Activated CD4-positive, alpha-beta T cell treated with anti-CD3 and anti-CD28 coated beads, Interleukin-2, amount 10 ng/mL, durations not matched to agents 7 days and 5 days (primary cell): Measurements from ENCODE around the gene DTWD2. TPM values are rescaled to one million over a fixed set of nuclear protein-coding genes. Genes with fewer than 3 reads are reported as not detected.

ENCODE experiments used
- CTCF ChIA-PET: fragments of 350-600 bp; sonication (Branson Sonifier 250); formaldehyde crosslinking; loops from one replicate; lab custom pipeline; 2021; ENCODE audit warnings: antibody characterized with exemption; lab: Charles Lee
- POLR2A ChIA-PET: fragments of 350-600 bp; sonication (Branson Sonifier 250); formaldehyde crosslinking; loops from one replicate; lab custom pipeline; 2021; ENCODE audit warnings: antibody characterized with exemption; lab: Charles Lee
- DNase-seq: peaks from one replicate; pipeline ENCODE4 v3.0.0-alpha.2; 2020
- H3K27ac Mint-ChIP-seq: one replicate; pipeline ENCODE4 v1.8.0; 2021; ENCODE audit warnings: mild to moderate bottlenecking, moderate library complexity, mixed read lengths
- H3K27me3 Mint-ChIP-seq: one replicate; pipeline ENCODE4 v1.8.0; 2021; ENCODE audit warnings: mixed read lengths
- H3K36me3 Mint-ChIP-seq: one replicate; pipeline ENCODE4 v1.8.0; 2021; ENCODE audit warnings: low read depth, mixed read lengths
- H3K4me1 Mint-ChIP-seq: one replicate; pipeline ENCODE4 v1.8.0; 2021; ENCODE audit warnings: mixed read lengths
- H3K4me3 Mint-ChIP-seq: one replicate; pipeline ENCODE4 v1.8.0; 2021; ENCODE audit warnings: mild to moderate bottlenecking, moderate library complexity, mixed read lengths
- H3K9me3 Mint-ChIP-seq: one replicate; pipeline ENCODE4 v1.8.0; 2021; ENCODE audit warnings: mixed read lengths
- total RNA-seq, 2 experiments: library from RNA; stranded (reverse); gene quantifications; one replicate each; pipeline ENCODE4 v1.2.3, GENCODE V29; 2021

Gene DTWD2
- total RNA-seq, 2 experiments from 2014 or later: 1.4 to 2.0 TPM

GRCh38 chr5:118825226-118825625 is 163.1 kb downstream of the DTWD2 start:
- Mint-ChIP-seq H3K4me1 (no peaks in the 10 kb centered on the region), H3K27me3 (no peaks in the 10 kb centered on the region), H3K27ac (no peak overlapping the region), H3K36me3 (no peaks in the 10 kb centered on the region), H3K9me3 (no peaks in the 10 kb centered on the region), H3K4me3 (no peak overlapping the region)
- CTCF ChIA-PET: no interaction called here
- POLR2A ChIA-PET: no interaction called here
- no peak for DNase-seq

GRCh38 chr5:118818604-118819003 is 169.7 kb downstream of the DTWD2 start:
- Mint-ChIP-seq H3K27me3 (no peaks in the 10 kb centered on the region), H3K27ac (no peak overlapping the region), H3K36me3 (no peaks in the 10 kb centered on the region), H3K4me3 (no peak overlapping the region), H3K9me3 (no peaks in the 10 kb centered on the region), H3K4me1 (no peaks in the 10 kb centered on the region)
- CTCF ChIA-PET: interaction anchor here (1.1 kb wide), 1 partner anchor 25 kb away, joined by 3 read pairs; no protein-coding TSS in a partner anchor
- no peak for DNase-seq
- POLR2A ChIA-PET: no interaction called here

GRCh38 chr5:118808441-118808840 is 179.9 kb downstream of the DTWD2 start:
- CTCF ChIA-PET: no interaction called here
- DNase-seq: no peak
- POLR2A ChIA-PET: no interaction called here
- H3K4me1 Mint-ChIP-seq: no peaks in the 10 kb centered on the region
- no peaks in the 10 kb centered on the region for H3K27me3 Mint-ChIP-seq
- H3K36me3 Mint-ChIP-seq: no peaks in the 10 kb centered on the region
- H3K9me3 Mint-ChIP-seq: peaks cover 4% of the 10 kb centered on the region
- H3K4me3 Mint-ChIP-seq: no peak overlapping the region
- H3K27ac Mint-ChIP-seq: no peak overlapping the region

GRCh38 chr5:118806571-118806970 is 181.8 kb downstream of the DTWD2 start:
- no peak for DNase-seq
- H3K27ac Mint-ChIP-seq: no peak overlapping the region
- no peaks in the 10 kb centered on the region for H3K4me1 Mint-ChIP-seq
- H3K9me3 Mint-ChIP-seq: peaks cover 4% of the 10 kb centered on the region
- no peak overlapping the region for H3K4me3 Mint-ChIP-seq
- no peaks in the 10 kb centered on the region for H3K27me3 Mint-ChIP-seq
- no peaks in the 10 kb centered on the region for H3K36me3 Mint-ChIP-seq
- CTCF ChIA-PET: no interaction called here
- POLR2A ChIA-PET: no interaction called here

- no peak overlapping the region for H3K4me3 Mint-ChIP-seq
- H3K9me3 Mint-ChIP-seq: no peaks in the 10 kb centered on the region
- no peak for DNase-seq
- H3K36me3 Mint-ChIP-seq: no peaks in the 10 kb centered on the region
- CTCF ChIA-PET: no interaction called here
- no peak overlapping the region for H3K27ac Mint-ChIP-seq
- POLR2A ChIA-PET: no interaction called here
- no peaks in the 10 kb centered on the region for H3K4me1 Mint-ChIP-seq
- H3K27me3 Mint-ChIP-seq: no peaks in the 10 kb centered on the region
These were observed 186.0 kb downstream of the DTWD2 start for GRCh38 chr5:118802335-118802734.

- H3K36me3 Mint-ChIP-seq: no peaks in the 10 kb centered on the region
- DNase-seq: no peak
- no peak overlapping the region for H3K4me3 Mint-ChIP-seq
- no peaks in the 10 kb centered on the region for H3K9me3 Mint-ChIP-seq
- no peaks in the 10 kb centered on the region for H3K4me1 Mint-ChIP-seq
- ChIA-PET CTCF (interaction anchor here (1.2 kb wide), 1 partner anchor 35 kb away, joined by 3 read pairs; no protein-coding TSS in a partner anchor), POLR2A (no interaction called here)
- no peak overlapping the region for H3K27ac Mint-ChIP-seq
- no peaks in the 10 kb centered on the region for H3K27me3 Mint-ChIP-seq
These were observed 192.3 kb downstream of the DTWD2 start for GRCh38 chr5:118796081-118796480.

- POLR2A ChIA-PET: no interaction called here
These were observed 194.1 kb downstream of the DTWD2 start for GRCh38 chr5:118794281-118794680.

GRCh38 chr5:118793652-118794051 is 194.7 kb downstream of the DTWD2 start:
- H3K4me3 Mint-ChIP-seq: no peak overlapping the region
- no peaks in the 10 kb centered on the region for H3K36me3 Mint-ChIP-seq
- H3K9me3 Mint-ChIP-seq: no peaks in the 10 kb centered on the region
- no peaks in the 10 kb centered on the region for H3K4me1 Mint-ChIP-seq
- ChIA-PET POLR2A (no interaction called here), CTCF (interaction anchor here (1.0 kb wide), 1 partner anchor 26 kb away, joined by 3 read pairs; no protein-coding TSS in a partner anchor)
- H3K27ac Mint-ChIP-seq: no peak overlapping the region
- DNase-seq: no peak
- no peaks in the 10 kb centered on the region for H3K27me3 Mint-ChIP-seq

More at GRCh38 chr5:118794281-118794680, 194.1 kb downstream of the DTWD2 start:
- H3K4me1 Mint-ChIP-seq: no peaks in the 10 kb centered on the region
- no peaks in the 10 kb centered on the region for H3K9me3 Mint-ChIP-seq
- DNase-seq: no peak
- CTCF ChIA-PET: no interaction called here
- H3K27me3 Mint-ChIP-seq: no peaks in the 10 kb centered on the region
- no peak overlapping the region for H3K4me3 Mint-ChIP-seq
- no peak overlapping the region for H3K27ac Mint-ChIP-seq
- H3K36me3 Mint-ChIP-seq: no peaks in the 10 kb centered on the region

- ChIA-PET CTCF (interaction anchor here (1.0 kb wide), 1 partner anchor 26 kb away, joined by 3 read pairs; no protein-coding TSS in a partner anchor), POLR2A (no interaction called here)
- peaks cover 4% of the 10 kb centered on the region for H3K27me3 Mint-ChIP-seq
- H3K9me3 Mint-ChIP-seq: no peaks in the 10 kb centered on the region
- no peaks in the 10 kb centered on the region for H3K4me1 Mint-ChIP-seq
- no peak overlapping the region for H3K27ac Mint-ChIP-seq
- no peak for DNase-seq
- no peaks in the 10 kb centered on the region for H3K36me3 Mint-ChIP-seq
- no peak overlapping the region for H3K4me3 Mint-ChIP-seq
These were observed 195.3 kb downstream of the DTWD2 start for GRCh38 chr5:118793091-118793490.

- H3K4me3 Mint-ChIP-seq: no peak overlapping the region
- no peaks in the 10 kb centered on the region for H3K9me3 Mint-ChIP-seq
- CTCF ChIA-PET: interaction anchor here (0.9 to 1.6 kb wide), 2 partner anchors 17 to 175 kb away, joined by 3 read pairs; no protein-coding TSS in a partner anchor
- H3K27me3 Mint-ChIP-seq: peaks cover 5% of the 10 kb centered on the region
- H3K27ac Mint-ChIP-seq: no peak overlapping the region
- POLR2A ChIA-PET: no interaction called here
- no peaks in the 10 kb centered on the region for H3K36me3 Mint-ChIP-seq
- H3K4me1 Mint-ChIP-seq: no peaks in the 10 kb centered on the region
- peak; percentile 28 for DNase-seq
These were observed 196.2 kb downstream of the DTWD2 start for GRCh38 chr5:118791926-118792734.

- CTCF ChIA-PET: no interaction called here
- no peaks in the 10 kb centered on the region for H3K9me3 Mint-ChIP-seq
- H3K4me3 Mint-ChIP-seq: no peak overlapping the region
- H3K27ac Mint-ChIP-seq: no peak overlapping the region
- no peaks in the 10 kb centered on the region for H3K4me1 Mint-ChIP-seq
- no peaks in the 10 kb centered on the region for H3K36me3 Mint-ChIP-seq
- POLR2A ChIA-PET: no interaction called here
- peaks cover 5% of the 10 kb centered on the region for H3K27me3 Mint-ChIP-seq
- DNase-seq: no peak
These were observed 199.0 kb downstream of the DTWD2 start for GRCh38 chr5:118789366-118789765.

GRCh38 chr5:118788351-118788750 is 200.0 kb downstream of the DTWD2 start:
- Mint-ChIP-seq H3K36me3 (no peaks in the 10 kb centered on the region), H3K4me1 (no peaks in the 10 kb centered on the region)
- POLR2A ChIA-PET: no interaction called here

More at GRCh38 chr5:118788351-118788750, 200.0 kb downstream of the DTWD2 start:
- no peak for DNase-seq
- Mint-ChIP-seq H3K9me3 (no peaks in the 10 kb centered on the region), H3K27me3 (peaks cover 5% of the 10 kb centered on the region), H3K4me3 (no peak overlapping the region), H3K27ac (no peak overlapping the region)
- CTCF ChIA-PET: no interaction called here
